Loucy (cell line): ENCODE measurements around the gene KRT17.

Source experiments
- H2AFZ ChIP-seq: fragments of 200-600 bp; sonication (generic); 2 replicates; pipeline ENCODE4 v1.6.0; 2016; ENCODE audit warnings: antibody characterized with exemption, mild to moderate bottlenecking, low read length, moderate library complexity
- H3F3A ChIP-seq: fragments of 200-600 bp; 2 replicates; pipeline ENCODE4 v1.6.0; 2016; ENCODE audit warnings: antibody characterized with exemption, low read depth, mild to moderate bottlenecking
- H3K27me3 ChIP-seq: fragments of 200-600 bp; sonication (generic); 2 replicates; pipeline ENCODE4 v1.6.1; 2014; ENCODE audit warnings: low read length, mild to moderate bottlenecking; ENCODE audit not compliant: insufficient read depth, poor library complexity, severe bottlenecking
- H3K36me3 ChIP-seq: fragments of 200-600 bp; sonication (generic); 2 replicates; pipeline ENCODE4 v1.6.1; 2016; ENCODE audit warnings: low read length; ENCODE audit not compliant: insufficient read depth
- H3K4me1 ChIP-seq: fragments of 200-600 bp; sonication (generic); 2 replicates; pipeline ENCODE4 v1.5.1; 2014; ENCODE audit warnings: low read length, mild to moderate bottlenecking; ENCODE audit not compliant: insufficient read depth, poor library complexity, severe bottlenecking
- H3K4me2 ChIP-seq: fragments of 200-600 bp; sonication (generic); 2 replicates; pipeline ENCODE4 v1.6.0; 2014; ENCODE audit warnings: antibody characterized with exemption, low read length, low read depth, mild to moderate bottlenecking; ENCODE audit not compliant: poor library complexity, severe bottlenecking
- H3K4me3 ChIP-seq: fragments of 200-600 bp; sonication (generic); 2 replicates; pipeline ENCODE4 v1.5.1; 2014; ENCODE audit warnings: low read length, mild to moderate bottlenecking, mixed read lengths; ENCODE audit not compliant: poor library complexity, severe bottlenecking
- H3K79me2 ChIP-seq: fragments of 200-600 bp; sonication (generic); 2 replicates; pipeline ENCODE4 v1.6.1; 2014; ENCODE audit warnings: low read length; ENCODE audit not compliant: insufficient read depth
- H3K9ac ChIP-seq: fragments of 200-600 bp; sonication (generic); 2 replicates; pipeline ENCODE4 v1.6.0; 2014; ENCODE audit warnings: mild to moderate bottlenecking, low read depth, low read length, moderate library complexity; ENCODE audit not compliant: poor library complexity, severe bottlenecking
- H3K9me2 ChIP-seq: fragments of 200-600 bp; sonication (generic); replicated peaks from 2 replicates; pipeline ENCODE4 v1.6.1; 2016; ENCODE audit warnings: low read depth, low read length, mixed read lengths
- H3K9me3 ChIP-seq: fragments of 200-600 bp; sonication (generic); 2 replicates; pipeline ENCODE4 v1.6.1; 2014; ENCODE audit warnings: mild to moderate bottlenecking, antibody characterized with exemption, low read length, low read depth; ENCODE audit not compliant: insufficient read depth
- H4K20me1 ChIP-seq: fragments of 200-600 bp; sonication (generic); 2 replicates; pipeline ENCODE4 v1.6.0; 2014; ENCODE audit warnings: antibody characterized with exemption, low read length, mild to moderate bottlenecking; ENCODE audit not compliant: insufficient read depth, poor library complexity, severe bottlenecking
- EZH2phosphoT487 ChIP-seq: fragments of 200-600 bp; IDR thresholded peaks from 2 replicates; pipeline ENCODE4 v1.6.1; 2018; ENCODE audit warnings: antibody characterized with exemption, mild to moderate bottlenecking, moderate library complexity, borderline replicate concordance
- TF ChIP-seq, protein P1 (sequence below): fragments of 200-600 bp; sonication (generic); conservative IDR thresholded peaks from 2 replicates; pipeline ENCODE4 v1.5.1; 2014; ENCODE audit warnings: mild to moderate bottlenecking, antibody characterized with exemption, low read length

KRT17 gene

GRCh38 chr17:41639492-41640473, 15.4 kb upstream of the KRT17 start:
- Histone ChIP-seq H3K9ac (no peak overlapping the region), H2AFZ (no peak overlapping the region), H3K27me3 (no peaks in the 10 kb centered on the region), H3F3A (no peaks in the 10 kb centered on the region), H3K9me2 (no peaks in the 10 kb centered on the region), H3K4me2 (no peak overlapping the region), H4K20me1 (no peaks in the 10 kb centered on the region), H3K4me1 (no peaks in the 10 kb centered on the region), H3K36me3 (no peaks in the 10 kb centered on the region), H3K79me2 (no peaks in the 10 kb centered on the region), H3K4me3 (no peak overlapping the region), H3K9me3 (no peaks in the 10 kb centered on the region)
- no peak for TF ChIP-seq EZH2phosphoT487
- TF ChIP-seq, protein P1, sequence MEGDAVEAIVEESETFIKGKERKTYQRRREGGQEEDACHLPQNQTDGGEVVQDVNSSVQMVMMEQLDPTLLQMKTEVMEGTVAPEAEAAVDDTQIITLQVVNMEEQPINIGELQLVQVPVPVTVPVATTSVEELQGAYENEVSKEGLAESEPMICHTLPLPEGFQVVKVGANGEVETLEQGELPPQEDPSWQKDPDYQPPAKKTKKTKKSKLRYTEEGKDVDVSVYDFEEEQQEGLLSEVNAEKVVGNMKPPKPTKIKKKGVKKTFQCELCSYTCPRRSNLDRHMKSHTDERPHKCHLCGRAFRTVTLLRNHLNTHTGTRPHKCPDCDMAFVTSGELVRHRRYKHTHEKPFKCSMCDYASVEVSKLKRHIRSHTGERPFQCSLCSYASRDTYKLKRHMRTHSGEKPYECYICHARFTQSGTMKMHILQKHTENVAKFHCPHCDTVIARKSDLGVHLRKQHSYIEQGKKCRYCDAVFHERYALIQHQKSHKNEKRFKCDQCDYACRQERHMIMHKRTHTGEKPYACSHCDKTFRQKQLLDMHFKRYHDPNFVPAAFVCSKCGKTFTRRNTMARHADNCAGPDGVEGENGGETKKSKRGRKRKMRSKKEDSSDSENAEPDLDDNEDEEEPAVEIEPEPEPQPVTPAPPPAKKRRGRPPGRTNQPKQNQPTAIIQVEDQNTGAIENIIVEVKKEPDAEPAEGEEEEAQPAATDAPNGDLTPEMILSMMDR: no peak

DNA sequence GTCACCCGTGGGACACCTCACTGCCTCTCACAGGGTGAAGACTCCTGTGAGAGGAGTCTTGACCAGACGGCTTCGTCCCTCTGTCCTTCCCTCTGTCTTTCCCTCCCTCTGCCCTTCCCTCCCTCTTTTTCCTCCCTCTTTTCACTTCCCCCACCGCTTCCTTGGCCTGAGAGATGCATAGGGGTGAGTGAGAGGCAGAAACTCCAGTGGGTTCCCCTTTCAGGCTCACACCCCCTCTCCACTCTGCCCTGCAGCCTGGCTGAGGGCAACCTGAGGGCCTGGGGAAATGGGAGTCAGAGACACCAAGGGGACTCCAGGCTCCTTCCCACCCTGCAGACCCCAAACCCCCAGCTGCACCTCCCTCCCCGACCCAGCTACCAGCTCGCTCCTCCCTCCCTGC, 14.6 kb upstream of the KRT17 start:
- Histone ChIP-seq H3K4me3 (no peak overlapping the region), H3K4me2 (no peak overlapping the region), H3K4me1 (no peaks in the 10 kb centered on the region), H2AFZ (no peak overlapping the region), H3K9me2 (no peaks in the 10 kb centered on the region), H3K79me2 (no peaks in the 10 kb centered on the region), H3K27me3 (no peaks in the 10 kb centered on the region), H3K36me3 (no peaks in the 10 kb centered on the region), H3K9ac (no peak overlapping the region), H3F3A (no peaks in the 10 kb centered on the region), H4K20me1 (no peaks in the 10 kb centered on the region), H3K9me3 (no peaks in the 10 kb centered on the region)
- no peak for TF ChIP-seq EZH2phosphoT487
- TF ChIP-seq, protein P1: no peak

GRCh38 chr17:41638194-41638593, 13.8 kb upstream of the KRT17 start:
- no peak for TF ChIP-seq EZH2phosphoT487
- Histone ChIP-seq H3K4me2 (no peak overlapping the region), H3F3A (no peaks in the 10 kb centered on the region), H3K9me2 (no peaks in the 10 kb centered on the region), H3K4me3 (no peak overlapping the region), H3K36me3 (no peaks in the 10 kb centered on the region), H4K20me1 (no peaks in the 10 kb centered on the region), H3K9me3 (no peaks in the 10 kb centered on the region), H3K9ac (no peak overlapping the region), H3K4me1 (no peaks in the 10 kb centered on the region), H2AFZ (no peak overlapping the region), H3K27me3 (no peaks in the 10 kb centered on the region), H3K79me2 (no peaks in the 10 kb centered on the region)
